NOMO-1 treated with dmso at 0.1 percent for 144 hours (cell line): ENCODE data around the gene SASH3.
"Not testable (repeated sequence)": the region's sequence is repeated elsewhere in the genome, so short reads cannot be mapped to it uniquely, and the experiment has no call there.

Experiments used
- DNase-seq: peaks from one replicate; lab custom pipeline; 2025; ENCODE audit not compliant: unreplicated experiment; lab: John Stamatoyannopoulos, UW

SASH3 gene

DNA sequence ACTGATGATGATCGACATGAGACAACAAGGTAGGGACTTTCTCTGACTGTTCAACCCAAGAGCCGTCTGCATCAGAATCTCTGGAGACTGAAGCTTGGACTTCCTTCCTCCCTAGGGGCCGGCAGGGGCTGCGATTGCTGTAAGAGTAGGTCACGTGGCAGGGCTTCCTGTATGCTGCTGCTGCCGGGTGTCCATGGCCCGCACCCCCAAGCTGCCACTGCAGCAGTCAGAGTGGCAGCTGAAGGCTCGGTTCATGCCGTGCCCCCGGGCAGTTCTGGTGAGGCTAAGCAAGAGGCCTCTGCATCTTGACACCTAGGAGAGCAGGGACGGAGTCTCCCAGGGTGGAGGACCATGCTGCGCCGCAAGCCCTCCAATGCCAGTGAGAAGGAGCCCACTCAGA, at the start of gene SASH3:
Gene SASH3 (plus strand): TSS at position 203 of the 400 bp plus-strand sequence. CDS start 149 bp downstream, at position 352.
- peak; percentile 82 for DNase-seq

DNA sequence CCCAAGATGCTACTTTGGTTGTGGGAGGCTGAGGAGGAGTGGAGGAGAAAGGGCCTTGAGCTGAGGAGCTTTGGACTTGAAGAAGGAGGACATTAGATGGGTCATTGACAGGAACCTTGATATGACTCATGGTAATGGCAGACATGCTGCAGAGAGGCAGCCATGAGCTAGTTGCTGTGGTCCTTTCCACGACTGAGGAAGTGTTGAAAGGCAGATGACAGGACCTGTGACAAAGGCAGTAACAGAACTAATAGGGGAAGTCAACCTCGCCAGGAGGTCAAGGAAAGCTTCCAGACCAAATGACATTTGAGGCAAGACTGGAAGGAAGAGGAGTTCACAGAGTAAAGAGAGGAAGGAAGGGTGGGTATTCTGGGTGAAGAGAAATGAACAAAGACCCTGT, 48.5 kb upstream of the SASH3 start:
- DNase-seq: no peak

DNA sequence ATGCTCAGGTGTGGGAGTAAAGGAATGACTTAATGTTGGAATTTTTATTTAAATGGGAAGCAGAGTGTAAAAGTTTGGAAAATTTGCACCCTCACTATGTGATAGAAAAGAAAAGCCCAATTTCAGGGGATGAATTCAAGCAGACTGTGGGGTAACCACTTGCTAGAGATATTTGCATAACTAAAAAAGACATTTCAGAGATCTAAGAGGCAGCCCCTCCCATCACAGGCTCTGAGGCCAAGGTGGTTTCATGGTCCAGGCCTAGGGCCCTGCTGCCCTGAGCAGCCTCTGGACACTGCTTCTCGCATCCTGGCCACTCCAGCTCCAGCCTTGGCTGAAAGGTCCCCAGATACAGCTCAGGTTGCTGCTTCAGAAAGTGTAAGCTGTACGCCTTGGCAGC, 46.9 kb upstream of the SASH3 start:
- DNase-seq: no peak

DNA sequence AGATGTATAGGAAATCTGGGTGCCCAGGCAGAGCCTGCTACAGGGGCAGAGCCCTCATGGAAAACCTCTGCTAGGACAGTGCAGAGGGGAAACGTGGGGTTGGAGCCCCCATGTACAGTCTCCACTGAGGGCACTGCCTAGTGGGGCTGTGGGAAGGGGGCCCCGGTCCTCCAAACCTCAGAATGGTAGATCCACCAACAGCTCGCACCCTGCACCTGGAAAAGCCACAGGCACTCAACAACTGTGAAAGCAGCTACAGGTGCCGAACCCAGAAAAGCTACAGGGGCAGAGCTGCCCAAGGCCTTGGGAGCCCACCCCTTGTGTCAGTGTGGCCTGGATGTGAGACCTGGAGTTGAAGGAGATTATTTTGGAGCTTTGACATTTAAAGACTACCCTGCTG, 46.4 kb upstream of the SASH3 start:
- no peak for DNase-seq

DNA sequence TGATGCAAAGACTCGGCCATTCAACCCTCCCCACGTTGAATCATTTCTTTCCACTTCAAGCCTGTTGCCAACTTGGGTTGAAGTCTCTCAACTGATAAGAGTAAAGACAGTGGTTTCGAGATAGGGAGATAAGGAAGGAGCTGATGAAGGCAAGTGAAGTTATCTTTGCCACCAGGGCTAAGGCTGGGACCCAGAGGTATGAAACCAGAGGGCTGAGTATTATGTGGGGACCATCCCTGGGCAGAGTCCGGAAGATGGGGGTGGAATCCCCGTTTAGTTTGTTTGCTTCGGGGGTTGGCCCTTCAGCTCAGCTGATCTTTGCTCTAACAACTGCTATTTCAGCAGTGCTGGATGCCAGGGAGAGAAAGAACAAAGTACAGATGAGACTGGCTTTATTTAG, 43.3 kb upstream of the SASH3 start:
- DNase-seq: no peak

DNA sequence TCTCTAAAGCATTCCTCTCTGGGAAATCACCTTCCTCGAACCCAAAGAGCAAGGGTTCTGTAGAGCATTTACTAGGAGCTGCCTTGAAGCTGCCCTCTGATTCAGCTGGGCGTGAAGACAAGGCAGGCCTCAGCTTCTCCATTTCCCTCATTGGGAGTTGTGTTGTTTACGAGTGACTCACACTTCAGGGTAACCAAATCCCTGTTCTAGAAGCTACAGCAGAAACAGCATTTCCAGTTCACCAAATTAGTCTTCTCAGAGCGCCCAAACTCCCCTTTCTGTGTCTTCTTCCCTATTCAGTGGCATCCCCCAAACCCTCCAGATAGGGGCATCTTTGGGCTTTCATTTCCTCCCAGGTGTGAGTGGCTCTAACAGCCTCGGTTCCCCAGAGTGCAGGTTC, 41.8 kb upstream of the SASH3 start:
- no peak for DNase-seq

DNA sequence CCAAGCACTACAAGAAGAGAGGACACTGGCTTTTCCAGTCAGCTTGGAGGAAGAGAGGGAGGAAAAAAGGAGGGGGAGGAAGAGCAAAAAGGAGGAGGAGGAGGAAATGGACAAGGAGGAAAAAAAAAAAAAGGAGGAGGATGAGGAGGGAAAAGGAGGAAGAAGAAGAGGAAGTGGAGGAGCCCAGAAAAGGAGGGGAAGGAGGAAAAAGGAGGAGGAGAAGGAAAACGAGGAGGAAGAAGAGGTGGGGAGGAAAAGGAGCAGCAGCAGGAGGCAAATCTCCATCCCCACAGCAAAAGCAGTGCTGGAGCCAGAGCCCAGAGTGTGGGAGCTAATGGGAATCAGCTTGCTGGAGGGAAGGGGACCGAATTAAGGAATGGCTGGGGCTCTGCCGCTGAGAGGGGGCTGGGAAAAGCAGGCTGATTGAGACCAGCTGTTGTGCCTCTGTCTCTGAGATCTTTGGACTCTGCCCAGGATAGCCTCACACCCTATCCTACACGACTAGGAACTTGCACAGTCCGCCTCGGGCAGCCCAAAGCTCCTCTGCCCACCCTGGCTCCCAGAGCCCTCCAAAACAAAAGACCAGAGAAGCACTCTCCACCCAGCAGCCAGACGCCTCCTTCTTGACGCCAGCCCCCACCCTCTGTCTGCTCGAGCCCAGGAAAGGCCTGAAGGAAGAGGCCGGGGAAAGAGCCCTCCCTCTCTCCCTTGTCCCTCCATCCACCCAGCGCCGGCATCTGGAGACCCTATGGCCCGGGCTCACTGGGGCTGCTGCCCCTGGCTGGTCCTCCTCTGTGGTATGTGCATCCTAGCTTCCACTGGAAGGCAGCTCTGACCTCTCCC, 41.1 kb upstream of the SASH3 start, which contains the start of gene XPNPEP2:
Gene XPNPEP2 (plus strand): TSS at position 514 of the 843 bp plus-strand sequence. CDS start 235 bp downstream, at position 749.
- no peak for DNase-seq

DNA sequence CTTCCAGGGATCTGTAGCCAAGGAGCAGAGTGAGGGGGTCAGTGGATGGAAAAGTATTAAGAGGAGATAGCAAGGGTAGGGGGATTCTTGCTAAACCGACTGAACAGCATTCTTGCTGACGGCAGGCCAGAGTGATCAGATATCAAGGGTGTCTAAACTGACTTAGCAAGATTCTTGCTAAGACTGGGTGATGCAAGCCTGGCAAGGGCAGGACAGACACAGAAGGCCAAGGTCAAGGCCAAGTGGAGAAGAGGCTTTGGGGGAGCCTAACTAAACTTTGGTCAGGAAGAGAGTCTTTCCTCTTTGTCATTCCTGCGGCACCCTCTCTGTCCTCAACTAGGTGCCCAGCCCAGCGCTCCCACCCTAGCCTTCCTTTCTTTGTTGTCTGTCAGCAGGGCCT, 40.2 kb upstream of the SASH3 start:
- no peak for DNase-seq

DNA sequence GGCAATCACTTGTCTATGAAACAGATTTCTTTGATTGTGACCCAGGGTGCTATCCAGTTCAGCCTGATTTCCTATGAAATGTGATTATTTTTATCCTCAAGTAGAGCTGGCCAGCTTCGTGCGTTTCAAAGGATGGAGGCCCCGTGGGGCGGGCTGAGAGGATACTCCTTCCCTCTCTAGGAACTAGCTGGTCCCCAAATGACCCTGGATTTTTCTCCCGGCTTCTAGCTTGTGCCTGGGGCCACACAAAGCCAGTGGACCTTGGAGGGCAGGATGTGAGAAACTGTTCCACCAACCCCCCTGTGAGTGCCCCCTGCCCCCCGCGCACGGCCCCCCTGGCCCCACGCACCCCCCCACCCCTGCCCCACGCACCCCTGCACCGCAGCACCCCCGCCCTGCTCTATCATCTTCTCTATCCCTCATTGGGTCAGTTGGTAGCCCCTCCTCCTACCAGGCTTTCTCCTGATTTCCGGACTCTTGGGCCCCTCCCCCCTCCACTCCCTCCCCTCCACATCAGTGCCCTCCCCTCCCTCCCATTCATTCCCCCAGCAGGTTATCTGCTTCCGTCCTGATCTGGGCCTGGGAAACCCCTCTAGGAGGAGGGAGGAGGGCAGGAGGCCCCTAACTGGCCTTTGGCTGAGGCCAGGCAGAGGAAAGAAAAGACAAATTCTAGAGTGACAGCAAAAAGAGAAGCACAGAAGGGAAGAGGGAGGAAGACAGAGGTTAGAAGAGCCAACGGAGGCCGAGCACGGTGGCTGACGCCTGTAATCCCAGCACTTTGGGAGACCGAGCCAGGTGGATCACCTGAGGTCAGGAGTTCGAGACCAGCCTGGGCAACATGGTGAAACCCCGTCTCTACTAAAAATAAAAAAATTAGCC, 37.6 kb upstream of the SASH3 start:
- DNase-seq: no peak

DNA sequence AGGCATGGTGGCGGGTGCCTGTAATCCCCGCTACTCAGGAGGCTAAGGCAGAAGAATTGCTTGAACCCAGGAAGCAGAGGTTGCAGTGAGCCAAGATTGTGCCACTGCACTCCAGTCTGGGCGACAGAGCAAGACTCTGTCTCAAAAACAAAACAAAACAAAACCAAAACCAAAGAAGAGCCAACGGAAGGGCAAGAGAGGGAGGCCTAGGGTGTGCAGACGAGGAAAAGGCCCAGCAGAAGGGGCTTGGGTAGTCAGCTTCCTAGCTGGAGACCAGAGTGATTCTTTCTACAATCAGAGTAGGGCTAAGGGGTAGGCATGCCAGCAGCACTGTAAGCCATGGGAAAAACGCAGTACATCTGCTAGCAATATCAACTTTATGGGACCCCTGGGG, 37.0 kb upstream of the SASH3 start:
- not testable (repeated sequence) for DNase-seq

DNA sequence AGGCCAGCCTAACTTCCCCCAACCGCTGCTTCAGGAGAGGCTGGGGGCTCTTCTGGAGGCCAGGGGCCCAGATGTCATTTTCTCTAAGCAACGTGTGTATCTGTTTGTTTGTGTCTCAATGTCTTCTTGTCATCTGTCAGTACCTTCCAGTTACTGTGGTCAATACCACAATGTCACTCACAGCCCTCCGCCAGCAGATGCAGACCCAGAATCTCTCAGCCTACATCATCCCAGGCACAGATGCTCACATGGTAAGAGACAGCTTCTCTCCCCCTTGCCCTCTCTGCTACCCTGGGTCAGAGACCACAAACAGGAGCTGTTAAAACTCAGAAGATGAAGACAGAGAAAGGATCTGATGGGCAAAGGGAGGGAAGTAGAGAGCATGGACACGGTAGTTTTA, 35.9 kb upstream of the SASH3 start:
- no peak for DNase-seq

DNA sequence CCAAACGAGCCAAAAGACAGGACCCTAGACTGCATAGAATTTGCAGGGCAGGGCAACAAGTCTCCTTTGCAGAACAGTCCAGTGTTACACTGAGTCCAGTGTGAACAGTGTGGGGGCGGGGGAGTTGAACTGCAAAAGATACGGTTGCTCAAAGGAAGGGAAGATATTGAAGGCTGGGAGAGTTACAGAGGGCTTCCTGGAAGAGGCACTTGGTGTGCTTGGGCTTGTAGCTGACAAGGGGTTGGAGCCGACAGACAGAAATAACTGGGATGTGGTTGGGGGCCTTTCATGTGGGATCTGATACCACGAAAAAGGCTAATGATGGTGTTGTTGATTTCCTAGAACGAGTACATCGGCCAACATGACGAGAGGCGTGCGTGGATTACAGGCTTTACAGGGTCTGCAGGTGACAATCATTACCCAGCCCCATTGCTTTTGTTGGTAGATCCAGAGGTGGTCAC, 34.9 kb upstream of the SASH3 start:
- DNase-seq: no peak

DNA sequence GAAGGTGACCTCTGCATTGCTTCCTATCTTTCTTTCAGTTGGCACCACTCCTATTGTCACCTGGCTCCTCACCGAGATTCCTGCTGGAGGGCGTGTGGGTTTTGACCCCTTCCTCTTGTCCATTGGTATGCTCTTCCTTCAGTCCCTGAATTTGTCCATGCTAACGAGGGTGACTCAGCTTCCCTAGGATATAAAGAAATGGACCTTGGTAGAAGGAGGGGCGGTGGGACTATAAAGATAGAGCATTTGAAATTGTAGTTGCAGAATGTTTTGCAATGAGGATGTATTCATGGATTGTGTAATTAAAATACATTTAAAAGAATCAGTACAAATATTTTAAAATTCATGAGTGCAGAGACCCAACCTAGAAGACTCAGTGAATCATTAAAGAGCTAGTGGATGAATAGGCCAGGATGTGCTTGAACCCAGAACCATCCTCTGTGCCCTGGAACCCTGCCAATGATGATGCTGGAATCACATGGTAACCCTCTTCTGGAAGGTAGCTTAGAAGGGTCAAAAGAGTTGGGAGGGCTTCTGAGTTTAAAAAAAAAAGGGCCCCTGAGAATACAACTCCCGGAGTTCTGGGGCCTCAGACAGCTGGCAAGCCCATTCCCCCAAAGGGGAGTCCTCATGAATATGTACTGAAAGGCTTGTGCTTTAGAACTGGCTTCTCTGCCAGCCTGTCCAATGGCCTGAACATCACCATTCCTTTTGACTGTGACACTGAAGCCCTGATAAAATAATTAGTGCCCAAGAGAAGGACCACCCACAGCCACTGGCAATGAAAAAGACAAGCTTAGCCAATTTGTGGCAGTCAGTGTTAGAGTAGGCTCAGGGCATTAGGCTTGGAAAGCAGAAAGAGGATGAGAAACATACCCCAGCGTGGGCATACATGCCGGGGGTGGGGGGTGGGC, 32.9 kb upstream of the SASH3 start:
- no peak for DNase-seq

DNA sequence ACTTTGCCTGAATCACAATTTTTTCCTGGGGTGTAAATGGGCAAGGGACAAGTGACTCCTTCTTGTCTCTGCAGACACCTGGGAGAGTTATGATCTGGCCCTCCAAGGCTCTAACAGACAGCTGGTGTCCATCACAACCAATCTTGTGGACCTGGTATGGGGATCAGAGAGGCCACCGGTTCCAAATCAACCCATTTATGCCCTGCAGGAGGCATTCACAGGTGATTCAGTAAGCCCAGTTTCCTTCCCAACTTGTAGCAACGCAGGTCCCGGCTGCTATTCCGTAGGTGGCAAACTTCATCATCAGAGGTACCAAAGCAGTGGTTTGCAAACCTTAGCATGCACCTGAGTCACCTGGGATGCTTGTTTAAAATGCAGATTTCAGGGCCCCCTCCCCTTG, 32.2 kb upstream of the SASH3 start:
- DNase-seq: no peak

DNA sequence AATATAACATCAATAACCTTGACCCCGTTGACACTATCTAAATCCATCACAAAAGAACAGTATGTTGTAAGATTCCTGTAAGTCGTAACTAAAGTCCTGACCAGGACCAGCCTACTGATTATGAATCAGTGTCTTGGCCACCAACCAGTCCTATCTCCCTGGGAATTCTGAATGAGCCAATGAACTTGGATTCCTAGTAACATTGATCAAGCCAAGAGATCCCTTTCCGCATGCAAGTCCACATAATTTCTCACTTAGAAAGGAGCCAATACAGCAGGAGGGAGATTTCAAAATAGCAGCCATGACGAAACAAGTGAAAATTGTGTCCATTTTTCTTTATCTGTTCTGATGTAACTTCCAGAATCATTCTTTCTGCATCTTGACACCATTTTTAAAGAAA, 31.4 kb upstream of the SASH3 start:
- DNase-seq: no peak

DNA sequence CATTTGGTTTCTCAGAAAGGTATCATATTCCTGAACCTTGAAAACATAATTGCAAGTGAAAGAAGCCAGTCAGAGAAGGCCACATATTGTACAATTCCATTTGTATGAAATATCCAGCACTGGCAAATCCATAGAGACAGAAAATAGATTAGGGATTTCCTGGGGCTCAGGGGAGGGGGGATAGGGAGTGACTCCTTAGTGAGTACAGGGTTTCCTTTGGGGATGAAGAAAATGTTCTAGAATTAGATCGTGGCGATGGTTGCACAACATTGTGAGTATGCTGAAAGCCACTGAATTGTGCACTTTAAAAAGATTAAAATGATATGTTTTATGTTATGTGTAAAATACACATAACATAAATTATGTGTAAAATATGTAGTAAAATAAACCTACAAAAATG, 30.7 kb upstream of the SASH3 start:
- no peak for DNase-seq

DNA sequence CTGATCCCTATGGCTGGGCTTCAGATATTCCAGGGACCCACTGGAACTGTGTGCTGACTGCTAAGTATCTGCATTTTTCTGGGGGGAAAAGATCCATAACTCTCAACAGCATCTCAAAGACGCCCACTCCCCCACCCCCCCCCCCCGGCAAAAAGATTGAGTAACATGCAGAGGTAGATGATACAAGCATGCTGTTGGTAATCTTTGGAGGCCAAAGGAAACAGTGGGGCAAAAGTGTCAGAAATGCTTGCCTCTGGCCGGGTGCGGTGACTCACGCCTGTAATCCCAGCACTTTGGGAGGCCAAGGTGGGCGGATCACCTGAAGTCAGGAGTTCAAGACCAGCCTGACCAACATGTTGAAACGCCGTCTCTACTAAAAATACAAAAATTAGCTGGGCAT, 28.8 kb upstream of the SASH3 start:
- DNase-seq: no peak

DNA sequence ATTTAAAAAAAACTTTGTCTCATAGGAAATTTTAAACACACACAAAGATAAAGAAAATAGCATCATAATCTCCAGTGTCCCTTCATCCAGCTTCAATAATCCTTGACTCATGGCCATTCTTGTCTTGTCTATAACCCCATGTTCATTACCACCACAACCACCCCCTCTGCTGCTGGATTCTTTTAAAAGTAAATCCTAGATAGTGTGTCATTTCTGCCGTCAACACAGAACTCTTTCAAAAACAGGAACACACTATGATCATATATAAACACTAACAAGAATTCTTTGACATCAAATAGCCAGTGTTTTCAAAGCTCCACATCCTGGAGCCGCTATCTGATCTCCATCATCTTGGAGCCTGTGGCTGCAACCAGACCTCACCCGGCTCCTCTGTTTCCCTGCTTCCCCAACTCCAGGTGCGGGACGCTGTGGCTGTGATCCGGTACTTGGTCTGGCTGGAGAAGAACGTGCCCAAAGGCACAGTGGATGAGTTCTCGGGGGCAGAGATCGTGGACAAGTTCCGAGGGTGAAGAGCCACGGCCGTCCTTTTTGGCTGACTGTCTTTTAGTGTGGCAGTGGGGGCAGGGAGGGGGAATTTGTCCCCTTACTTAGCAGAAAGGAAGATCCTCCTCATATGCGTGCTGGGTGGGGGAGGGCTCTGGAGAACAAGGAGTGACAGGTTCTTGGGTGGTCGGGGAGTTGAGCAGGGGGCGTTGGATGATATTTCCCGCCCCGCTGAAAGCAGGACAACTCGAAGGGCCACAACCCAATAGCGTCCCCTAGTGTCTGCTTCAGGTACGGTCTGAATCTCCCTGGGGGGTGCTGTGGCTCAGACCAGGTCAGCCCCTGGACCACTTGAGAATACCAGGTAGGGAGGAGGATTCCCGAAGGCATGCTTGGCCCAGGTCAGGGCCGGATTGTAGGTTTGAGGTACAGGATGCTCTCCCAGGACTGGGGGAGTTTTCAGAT, 25.4 kb upstream of the SASH3 start:
- DNase-seq: no peak

DNA sequence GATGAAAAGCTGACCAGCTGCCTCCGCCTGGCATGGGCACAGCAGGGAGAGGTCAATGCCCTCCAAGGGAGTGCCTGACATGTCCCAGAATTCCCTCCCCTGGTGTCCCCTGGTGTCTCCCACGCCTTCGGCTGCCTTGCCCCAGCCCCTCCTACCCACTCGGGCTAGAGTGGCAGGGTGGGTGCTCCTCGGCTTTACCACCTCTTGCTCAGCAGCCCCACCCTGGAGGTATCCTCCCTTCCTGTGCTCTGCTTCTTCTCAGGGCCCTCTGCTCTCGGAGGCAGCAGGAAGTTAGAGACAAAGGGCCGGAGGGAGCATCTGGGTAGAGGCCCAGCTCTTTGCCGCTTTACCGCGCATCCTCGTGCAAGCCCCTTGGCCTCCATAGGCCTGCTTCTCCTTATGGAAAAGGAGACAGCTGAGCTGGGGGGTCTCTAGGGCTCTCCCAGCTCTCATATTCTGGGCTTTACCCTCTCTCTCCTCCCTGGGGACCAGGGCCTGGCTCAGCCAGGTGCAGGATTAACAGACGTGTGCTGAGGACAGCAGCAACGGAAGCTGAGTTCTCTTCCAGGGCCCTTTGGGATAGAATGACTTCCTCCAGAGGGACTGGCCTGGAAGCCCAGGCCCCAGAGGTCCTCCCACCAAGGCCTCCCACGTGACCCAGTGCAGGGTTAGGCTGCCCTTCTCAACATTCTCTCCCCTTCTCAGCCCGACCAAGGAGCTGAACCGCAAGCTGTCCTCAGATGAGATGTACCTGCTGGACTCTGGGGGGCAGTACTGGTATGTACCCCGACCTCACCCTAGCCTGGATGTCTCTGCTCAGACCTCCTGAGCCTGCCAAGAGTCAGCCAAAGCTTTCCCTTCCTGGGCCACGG, 23.7 kb upstream of the SASH3 start:
- DNase-seq: no peak
